ENCODE results near the gene CUX1. TPM values are rescaled to one million over a fixed set of nuclear protein-coding genes. Genes with fewer than 3 reads are reported as not detected.

CUX1 gene
- total and polyA plus RNA-seq, 2 of the 13 experiments (the other 11 are each of a cell fraction or from before 2014, with no cell fraction given), result 13.7 to 14.9 TPM

DNA sequence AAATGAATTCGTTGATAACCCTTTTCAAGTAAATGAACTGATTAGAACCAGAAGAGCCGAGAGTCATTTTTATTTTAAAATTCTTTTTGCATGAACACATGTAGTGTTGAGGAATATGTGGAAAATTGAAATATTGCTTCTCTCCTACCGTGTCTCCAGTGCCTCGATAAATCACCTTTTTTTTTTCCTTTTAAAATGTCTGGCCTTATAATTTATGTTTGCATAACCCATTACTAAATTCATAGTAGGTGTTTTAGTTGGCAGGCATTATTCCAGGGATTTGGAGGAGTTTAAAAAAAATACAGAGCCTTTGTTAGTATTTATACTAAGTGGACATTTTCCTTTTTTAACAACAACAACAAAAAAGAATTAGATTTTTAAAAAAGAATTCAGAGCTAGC lies 115.6 kb downstream of the CUX1 start:
- DNase-seq (ENCODE audit: low spot score) (no peak), FAIRE-seq (no peak), ATAC-seq (no peak)
- WGBS (ENCODE audit: low lambda C conversion rate), result 98% methylated on average over 4 of the region's 4 CpGs
- Histone ChIP-seq H3K9ac (ENCODE audit: insufficient read depth, low read depth, low read length) (no peak overlapping the region), H3K36me3 (replicated peaks in 1 of 2; ENCODE audit: control insufficient read depth in 1 of 2, insufficient read depth in 2 of 2, low read length in 2 of 2) (peaks cover 1 to 4% of the 10 kb centered on the region in 2 experiments; a peak in 3 of 5 replicates), H3K9me3 (ENCODE audit: low read length) (no peaks in the 10 kb centered on the region), H4K20me1 (ENCODE audit: insufficient read depth, low read length) (no peaks in the 10 kb centered on the region), H3K4me1 (ENCODE audit: insufficient read depth, low read length) (peaks cover 21% of the 10 kb centered on the region), H3K4me2 (ENCODE audit: low read depth, low read length) (no peak overlapping the region), H2AFZ (ENCODE audit: low read length) (no peak overlapping the region), H3K79me2 (ENCODE audit: insufficient read depth, low read length) (peaks cover 13% of the 10 kb centered on the region), H3K27ac (ENCODE audit: extremely low read length, insufficient read depth, low read length) (no peak overlapping the region), H3K27me3 (ENCODE audit: control insufficient read depth in 1 of 2, insufficient read depth in 2 of 2, low read length in 2 of 2) (no peaks in the 10 kb centered on the region), H3K4me3 (replicated peaks in 1 of 3; ENCODE audit: insufficient read depth in 1 of 3, low read depth in 2 of 3, low read length in 3 of 3) (no peak overlapping the region)
- in situ Hi-C loops (cut with HindIII; ENCODE audit: extremely low pct_ligation_motif_present, low pct_unique_long_range_greater_than_20kb), result no loop called here
- intact Hi-C loops (cut with micrococcal nuclease; ENCODE audit: unreplicated experiment), result no loop called here
- BruUV-seq (replicated peaks), result no TSS peak
- TF ChIP-seq PAWR (CRISPR knock-in tag; IDR thresholded peaks at IDR 0.05; ENCODE audit: borderline replicate concordance) (no peak), ZNF136 (CRISPR knock-in tag; IDR thresholded peaks at IDR 0.05; ENCODE audit: low read depth) (no peak), ATF7-NPFF (CRISPR knock-in tag; IDR thresholded peaks at IDR 0.05; ENCODE audit: low read depth) (no peak), HOXA5 (CRISPR knock-in tag; IDR thresholded peaks at IDR 0.05) (no peak), ZBTB20 (CRISPR knock-in tag; IDR thresholded peaks at IDR 0.05; ENCODE audit: borderline replicate concordance, low read depth) (no peak)
- TF ChIP-seq, protein P1, sequence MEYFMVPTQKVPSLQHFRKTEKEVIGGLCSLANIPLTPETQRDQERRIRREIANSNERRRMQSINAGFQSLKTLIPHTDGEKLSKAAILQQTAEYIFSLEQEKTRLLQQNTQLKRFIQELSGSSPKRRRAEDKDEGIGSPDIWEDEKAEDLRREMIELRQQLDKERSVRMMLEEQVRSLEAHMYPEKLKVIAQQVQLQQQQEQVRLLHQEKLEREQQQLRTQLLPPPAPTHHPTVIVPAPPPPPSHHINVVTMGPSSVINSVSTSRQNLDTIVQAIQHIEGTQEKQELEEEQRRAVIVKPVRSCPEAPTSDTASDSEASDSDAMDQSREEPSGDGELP (IDR thresholded peaks at IDR 0.05; ENCODE audit: borderline replicate concordance, low read depth), result no peak
- TF ChIP-seq, protein P2, sequence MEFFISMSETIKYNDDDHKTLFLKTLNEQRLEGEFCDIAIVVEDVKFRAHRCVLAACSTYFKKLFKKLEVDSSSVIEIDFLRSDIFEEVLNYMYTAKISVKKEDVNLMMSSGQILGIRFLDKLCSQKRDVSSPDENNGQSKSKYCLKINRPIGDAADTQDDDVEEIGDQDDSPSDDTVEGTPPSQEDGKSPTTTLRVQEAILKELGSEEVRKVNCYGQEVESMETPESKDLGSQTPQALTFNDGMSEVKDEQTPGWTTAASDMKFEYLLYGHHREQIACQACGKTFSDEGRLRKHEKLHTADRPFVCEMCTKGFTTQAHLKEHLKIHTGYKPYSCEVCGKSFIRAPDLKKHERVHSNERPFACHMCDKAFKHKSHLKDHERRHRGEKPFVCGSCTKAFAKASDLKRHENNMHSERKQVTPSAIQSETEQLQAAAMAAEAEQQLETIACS (CRISPR knock-in tag; IDR thresholded peaks at IDR 0.05), result no peak
- TF ChIP-seq, protein P3, sequence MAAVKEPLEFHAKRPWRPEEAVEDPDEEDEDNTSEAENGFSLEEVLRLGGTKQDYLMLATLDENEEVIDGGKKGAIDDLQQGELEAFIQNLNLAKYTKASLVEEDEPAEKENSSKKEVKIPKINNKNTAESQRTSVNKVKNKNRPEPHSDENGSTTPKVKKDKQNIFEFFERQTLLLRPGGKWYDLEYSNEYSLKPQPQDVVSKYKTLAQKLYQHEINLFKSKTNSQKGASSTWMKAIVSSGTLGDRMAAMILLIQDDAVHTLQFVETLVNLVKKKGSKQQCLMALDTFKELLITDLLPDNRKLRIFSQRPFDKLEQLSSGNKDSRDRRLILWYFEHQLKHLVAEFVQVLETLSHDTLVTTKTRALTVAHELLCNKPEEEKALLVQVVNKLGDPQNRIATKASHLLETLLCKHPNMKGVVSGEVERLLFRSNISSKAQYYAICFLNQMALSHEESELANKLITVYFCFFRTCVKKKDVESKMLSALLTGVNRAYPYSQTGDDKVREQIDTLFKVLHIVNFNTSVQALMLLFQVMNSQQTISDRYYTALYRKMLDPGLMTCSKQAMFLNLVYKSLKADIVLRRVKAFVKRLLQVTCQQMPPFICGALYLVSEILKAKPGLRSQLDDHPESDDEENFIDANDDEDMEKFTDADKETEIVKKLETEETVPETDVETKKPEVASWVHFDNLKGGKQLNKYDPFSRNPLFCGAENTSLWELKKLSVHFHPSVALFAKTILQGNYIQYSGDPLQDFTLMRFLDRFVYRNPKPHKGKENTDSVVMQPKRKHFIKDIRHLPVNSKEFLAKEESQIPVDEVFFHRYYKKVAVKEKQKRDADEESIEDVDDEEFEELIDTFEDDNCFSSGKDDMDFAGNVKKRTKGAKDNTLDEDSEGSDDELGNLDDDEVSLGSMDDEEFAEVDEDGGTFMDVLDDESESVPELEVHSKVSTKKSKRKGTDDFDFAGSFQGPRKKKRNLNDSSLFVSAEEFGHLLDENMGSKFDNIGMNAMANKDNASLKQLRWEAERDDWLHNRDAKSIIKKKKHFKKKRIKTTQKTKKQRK (IDR thresholded peaks at IDR 0.05; ENCODE audit: low read length), result no peak
- POLR2A ChIA-PET, result no interaction called here
- CTCF ChIA-PET (ENCODE audit: low intra/inter-chr PET ratio, low total read pairs), result no interaction called here
